ENCODE results near the gene SUSD4. TPM values are rescaled to one million over a fixed set of nuclear protein-coding genes. Genes with fewer than 3 reads are reported as not detected.

SUSD4 gene
- total and polyA plus RNA-seq, 10 of the 15 experiments (the other 5 are each of a cell fraction or from before 2014, with no cell fraction given), result 0.13 to 1.1 (median 0.26) TPM; not detected in 3

GRCh38 chr1:223189903-223190724 lies 173.9 kb downstream of the SUSD4 start (continued):
- TF ChIP-seq KAT2A (conservative IDR thresholded peaks at IDR 0.05; ENCODE audit: control insufficient read depth, low read depth, low read length), result no peak
- TF ChIP-seq NBN (IDR thresholded peaks at IDR 0.05), result peak; percentile 83; the same call in 1 of the 2 replicates
- TF ChIP-seq PAX8 (IDR thresholded peaks at IDR 0.05), result no peak
- peak; percentile 66 to 69; a peak in 3 of 4 replicates for TF ChIP-seq BHLHE40 (IDR thresholded peaks at IDR 0.05; ENCODE audit: borderline replicate concordance in 1 of 2, low read depth in 2 of 2, low read length in 1 of 2)
- TF ChIP-seq ZSCAN29 (IDR thresholded peaks at IDR 0.05), result peak; percentile 39; the same call in 1 of the 2 replicates
- peak; percentile 85 for TF ChIP-seq JUNB (IDR thresholded peaks at IDR 0.05)
- TF ChIP-seq YBX1 (IDR thresholded peaks at IDR 0.05), result no peak
- peak; percentile 84 for TF ChIP-seq CUX1 (IDR thresholded peaks at IDR 0.05; ENCODE audit: insufficient replicate concordance, low read depth, low read length)
- TF ChIP-seq RBBP5 (conservative IDR thresholded peaks at IDR 0.05), result no peak
- peak; percentile 86 for TF ChIP-seq ATF7 (IDR thresholded peaks at IDR 0.05; ENCODE audit: low read depth)
- TF ChIP-seq LARP7 (IDR thresholded peaks at IDR 0.05), result no peak
- TF ChIP-seq POLR2A (IDR thresholded peaks at IDR 0.05; ENCODE audit: low read depth, low read length), result no peak
- TF ChIP-seq NFYA (IDR thresholded peaks at IDR 0.05; ENCODE audit: borderline replicate concordance, low read depth, low read length), result no peak
- peak; percentile 63; the same call in 1 of the 2 replicates for TF ChIP-seq HDGF (IDR thresholded peaks at IDR 0.05)
- peak; percentile 88 for TF ChIP-seq NFIC (IDR thresholded peaks at IDR 0.05; ENCODE audit: low read depth, low read length)
- TF ChIP-seq EP300 (IDR thresholded peaks at IDR 0.05; ENCODE audit: borderline replicate concordance in 1 of 2, control insufficient read depth in 1 of 2, low read depth in 2 of 2, low read length in 2 of 2), result peak; percentile 77 to 91; a peak in 3 of 4 replicates
- TF ChIP-seq ETV6 (conservative IDR thresholded peaks at IDR 0.05 in 1 of 2, IDR thresholded peaks at IDR 0.05 in 1 of 2; ENCODE audit: borderline replicate concordance in 1 of 2, low read depth in 1 of 2), result peak in 1 of 2 experiments; percentile 63; a peak in 1 of 4 replicates
- TF ChIP-seq, protein P1, sequence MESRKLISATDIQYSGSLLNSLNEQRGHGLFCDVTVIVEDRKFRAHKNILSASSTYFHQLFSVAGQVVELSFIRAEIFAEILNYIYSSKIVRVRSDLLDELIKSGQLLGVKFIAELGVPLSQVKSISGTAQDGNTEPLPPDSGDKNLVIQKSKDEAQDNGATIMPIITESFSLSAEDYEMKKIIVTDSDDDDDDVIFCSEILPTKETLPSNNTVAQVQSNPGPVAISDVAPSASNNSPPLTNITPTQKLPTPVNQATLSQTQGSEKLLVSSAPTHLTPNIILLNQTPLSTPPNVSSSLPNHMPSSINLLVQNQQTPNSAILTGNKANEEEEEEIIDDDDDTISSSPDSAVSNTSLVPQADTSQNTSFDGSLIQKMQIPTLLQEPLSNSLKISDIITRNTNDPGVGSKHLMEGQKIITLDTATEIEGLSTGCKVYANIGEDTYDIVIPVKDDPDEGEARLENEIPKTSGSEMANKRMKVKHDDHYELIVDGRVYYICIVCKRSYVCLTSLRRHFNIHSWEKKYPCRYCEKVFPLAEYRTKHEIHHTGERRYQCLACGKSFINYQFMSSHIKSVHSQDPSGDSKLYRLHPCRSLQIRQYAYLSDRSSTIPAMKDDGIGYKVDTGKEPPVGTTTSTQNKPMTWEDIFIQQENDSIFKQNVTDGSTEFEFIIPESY (IDR thresholded peaks at IDR 0.05), result no peak
- no peak for TF ChIP-seq SREBF1 (IDR thresholded peaks at IDR 0.05; ENCODE audit: low read length)
- TF ChIP-seq NR2F1 (conservative IDR thresholded peaks at IDR 0.05), result peak; percentile 79
- no peak for TF ChIP-seq EGR1 (IDR thresholded peaks at IDR 0.05; ENCODE audit: borderline replicate concordance in 1 of 2, low read depth in 2 of 2, low read length in 2 of 2)
- TF ChIP-seq, protein P2, sequence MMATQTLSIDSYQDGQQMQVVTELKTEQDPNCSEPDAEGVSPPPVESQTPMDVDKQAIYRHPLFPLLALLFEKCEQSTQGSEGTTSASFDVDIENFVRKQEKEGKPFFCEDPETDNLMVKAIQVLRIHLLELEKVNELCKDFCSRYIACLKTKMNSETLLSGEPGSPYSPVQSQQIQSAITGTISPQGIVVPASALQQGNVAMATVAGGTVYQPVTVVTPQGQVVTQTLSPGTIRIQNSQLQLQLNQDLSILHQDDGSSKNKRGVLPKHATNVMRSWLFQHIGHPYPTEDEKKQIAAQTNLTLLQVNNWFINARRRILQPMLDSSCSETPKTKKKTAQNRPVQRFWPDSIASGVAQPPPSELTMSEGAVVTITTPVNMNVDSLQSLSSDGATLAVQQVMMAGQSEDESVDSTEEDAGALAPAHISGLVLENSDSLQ (IDR thresholded peaks at IDR 0.05), result peak; percentile 93
- no peak for TF ChIP-seq WRNIP1 (IDR thresholded peaks at IDR 0.05; ENCODE audit: borderline replicate concordance, low read depth, low read length)

Measured in GM12878 (cell line).